RCC 7860 (cell line): ENCODE data around the gene CKM.
"Not testable (repeated sequence)": the region's sequence is repeated elsewhere in the genome, so short reads cannot be mapped to it uniquely, and the experiment has no call there.

Experiments
- DNase-seq: peaks from one replicate; pipeline ENCODE4 v3.0.0-alpha.2; 2015; ENCODE audit warnings: low spot score
- FAIRE-seq: peaks from 2 replicates; lab custom pipeline; 2012; peaks lifted over from hg19 to GRCh38; lab: Jason Lieb, UNC

CKM gene

GRCh38 chr19:45322311-45322710 lies 364 bp downstream of the CKM start:
- DNase-seq (no peak), FAIRE-seq (no peak)

- no peak for FAIRE-seq
These were observed 827 bp downstream of the CKM start for GRCh38 chr19:45321848-45322247.

GRCh38 chr19:45320997-45321775 lies 1.5 kb downstream of the CKM start:
- FAIRE-seq (no peak), DNase-seq (no peak)

More at GRCh38 chr19:45321848-45322247, 827 bp downstream of the CKM start:
- DNase-seq, result no peak

GRCh38 chr19:45315304-45315703 lies 7.4 kb downstream of the CKM start:
- DNase-seq, result no peak
- no peak for FAIRE-seq

GRCh38 chr19:45314708-45315245 lies 7.9 kb downstream of the CKM start:
- no peak for DNase-seq
- no peak for FAIRE-seq

- DNase-seq, FAIRE-seq: not testable (repeated sequence)
These were observed 10.4 kb downstream of the CKM start for GRCh38 chr19:45312285-45312684.

- no peak for DNase-seq
- no peak for FAIRE-seq
These were observed 11.1 kb downstream of the CKM start for GRCh38 chr19:45311621-45312020.

- FAIRE-seq, DNase-seq: not testable (repeated sequence)
These were observed 13.4 kb downstream of the CKM start for GRCh38 chr19:45309322-45309721.

- FAIRE-seq, result no peak
- no peak for DNase-seq
These were observed 15.3 kb downstream of the CKM start for GRCh38 chr19:45307361-45307760.

- no peak for FAIRE-seq
- no peak for DNase-seq
These were observed 16.1 kb downstream of the CKM start for GRCh38 chr19:45306518-45307027.

GRCh38 chr19:45306040-45306439 lies 16.6 kb downstream of the CKM start:
- FAIRE-seq, result no peak

GRCh38 chr19:45305421-45305820 lies 17.3 kb downstream of the CKM start:
- FAIRE-seq (no peak), DNase-seq (no peak)

More at GRCh38 chr19:45306040-45306439, 16.6 kb downstream of the CKM start:
- no peak for DNase-seq

GRCh38 chr19:45305007-45305406 lies 17.7 kb downstream of the CKM start:
- no peak for FAIRE-seq

GRCh38 chr19:45304141-45304926 lies 18.3 kb downstream of the CKM start:
- FAIRE-seq (no peak), DNase-seq (no peak)

More at GRCh38 chr19:45305007-45305406, 17.7 kb downstream of the CKM start:
- no peak for DNase-seq

GRCh38 chr19:45303269-45304060 lies 19.2 kb downstream of the CKM start:
- DNase-seq (no peak), FAIRE-seq (no peak)

- FAIRE-seq (no peak), DNase-seq (no peak)
These were observed 20.3 kb downstream of the CKM start for GRCh38 chr19:45302416-45302815.

GRCh38 chr19:45299719-45300118 lies 23.0 kb downstream of the CKM start:
- FAIRE-seq (no peak), DNase-seq (no peak)

GRCh38 chr19:45298264-45298663 lies 24.4 kb downstream of the CKM start:
- FAIRE-seq, result no peak

GRCh38 chr19:45297674-45298073 lies 25.0 kb downstream of the CKM start:
- no peak for DNase-seq
- FAIRE-seq, result no peak

More at GRCh38 chr19:45298264-45298663, 24.4 kb downstream of the CKM start:
- no peak for DNase-seq

- no peak for FAIRE-seq
These were observed 26.3 kb downstream of the CKM start for GRCh38 chr19:45296355-45296754.

GRCh38 chr19:45295873-45296272 lies 26.8 kb downstream of the CKM start:
- DNase-seq (no peak), FAIRE-seq (no peak)

More at GRCh38 chr19:45296355-45296754, 26.3 kb downstream of the CKM start:
- DNase-seq, result no peak
